OCI-LY1 (cell line): ENCODE results near the gene SCN3A.

Experiments
- H2AFZ ChIP-seq: fragments of 200-600 bp; sonication (generic), shearing (Covaris generic); 2 replicates; pipeline ENCODE4 v1.6.0; 2014; ENCODE audit warnings: antibody characterized with exemption, mild to moderate bottlenecking, low read length
- H3F3A ChIP-seq: fragments of 200-600 bp; sonication (generic), shearing (Covaris generic); 2 replicates; pipeline ENCODE4 v1.6.0; 2014; ENCODE audit warnings: mild to moderate bottlenecking, antibody characterized with exemption, low read length, moderate library complexity; ENCODE audit not compliant: insufficient read depth
- H3K27ac ChIP-seq: fragments of 200-600 bp; sonication (generic); 2 replicates; pipeline ENCODE4 v1.5.1; 2014; ENCODE audit warnings: low read length, mixed run types, mild to moderate bottlenecking, low read depth; ENCODE audit not compliant: poor library complexity, severe bottlenecking
- H3K27me3 ChIP-seq: fragments of 200-600 bp; sonication (generic); 2 replicates; pipeline ENCODE4 v1.6.0; 2014; ENCODE audit warnings: antibody characterized with exemption, mild to moderate bottlenecking, low read length, moderate library complexity; ENCODE audit not compliant: insufficient read depth
- H3K36me3 ChIP-seq: fragments of 200-600 bp; sonication (generic); 2 replicates; pipeline ENCODE4 v1.6.1; 2014; ENCODE audit warnings: mild to moderate bottlenecking, antibody characterized with exemption, low read length, moderate library complexity, mixed read lengths; ENCODE audit not compliant: insufficient read depth
- H3K4me1 ChIP-seq: fragments of 200-600 bp; sonication (generic); 2 replicates; pipeline ENCODE4 v1.5.1; 2014; ENCODE audit warnings: mild to moderate bottlenecking, low read length, moderate library complexity; ENCODE audit not compliant: insufficient read depth, severe bottlenecking
- H3K4me2 ChIP-seq: fragments of 200-600 bp; sonication (generic), shearing (Covaris generic); 2 replicates; pipeline ENCODE4 v1.6.1; 2014; ENCODE audit warnings: low read length
- H3K4me3 ChIP-seq: fragments of 200-600 bp; sonication (generic); 2 replicates; pipeline ENCODE4 v1.5.1; 2014; ENCODE audit warnings: low read length, low read depth, mild to moderate bottlenecking, mixed read lengths; ENCODE audit not compliant: poor library complexity, severe bottlenecking
- H3K79me2 ChIP-seq: fragments of 200-600 bp; shearing (Covaris generic); 2 replicates; pipeline ENCODE4 v1.6.1; 2016; ENCODE audit warnings: mixed run types, low read length, mixed read lengths; ENCODE audit not compliant: insufficient read depth
- H3K9ac ChIP-seq: fragments of 200-600 bp; sonication (generic), shearing (Covaris generic); 2 replicates; pipeline ENCODE4 v1.6.1; 2014; ENCODE audit warnings: mild to moderate bottlenecking, low read length, mixed read lengths
- H3K9me2 ChIP-seq: fragments of 200-600 bp; sonication (generic), shearing (Covaris generic); 2 replicates; pipeline ENCODE4 v1.6.1; 2014; ENCODE audit warnings: low read depth, mild to moderate bottlenecking, low read length, mixed read lengths
- H3K9me3 ChIP-seq: fragments of 200-600 bp; shearing (Covaris generic); 2 replicates; pipeline ENCODE4 v1.6.1; 2014; ENCODE audit warnings: low read length, mixed read lengths
- H4K20me1 ChIP-seq: fragments of 200-600 bp; sonication (generic), shearing (Covaris generic); 2 replicates; pipeline ENCODE4 v1.6.0; 2016; ENCODE audit warnings: mild to moderate bottlenecking, low read length; ENCODE audit not compliant: insufficient read depth
- EZH2 ChIP-seq: fragments of 200-600 bp; sonication (generic), shearing (Covaris generic); IDR thresholded peaks from 2 replicates; pipeline ENCODE4 v1.8.0; 2017; ENCODE audit warnings: borderline replicate concordance, mixed run types, mild to moderate bottlenecking, antibody characterized with exemption, low read length, moderate library complexity, mixed read lengths
- TF ChIP-seq, protein P1 (sequence below): fragments of 200-600 bp; sonication (generic), shearing (Covaris generic); IDR thresholded peaks from 2 replicates; pipeline ENCODE4 v1.5.1; 2017; ENCODE audit warnings: mild to moderate bottlenecking, antibody characterized with exemption, low read length, moderate library complexity, mixed read lengths

Gene SCN3A

DNA sequence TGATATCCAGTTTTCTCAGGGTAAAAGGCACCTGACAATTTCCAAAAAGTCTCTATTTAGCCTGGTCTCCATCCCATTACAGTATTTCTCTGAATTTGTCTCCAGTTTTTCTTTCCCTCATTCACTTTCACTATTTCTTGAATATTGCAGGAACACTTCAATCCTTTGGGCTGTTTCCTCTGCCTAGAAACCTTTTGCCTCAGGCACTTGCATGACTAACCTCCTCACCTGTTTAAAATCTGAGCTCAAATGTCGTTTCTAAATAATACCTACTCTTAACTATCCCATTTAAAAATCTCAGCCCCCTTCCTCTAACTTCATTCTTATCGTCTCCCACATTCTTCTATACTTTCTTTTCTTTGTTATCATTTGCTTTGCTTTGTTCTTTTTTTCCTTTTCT lies 44.4 kb upstream of the SCN3A start:
- Histone ChIP-seq H3K9me2 (no peaks in the 10 kb centered on the region), H3K4me2 (no peak overlapping the region)

DNA sequence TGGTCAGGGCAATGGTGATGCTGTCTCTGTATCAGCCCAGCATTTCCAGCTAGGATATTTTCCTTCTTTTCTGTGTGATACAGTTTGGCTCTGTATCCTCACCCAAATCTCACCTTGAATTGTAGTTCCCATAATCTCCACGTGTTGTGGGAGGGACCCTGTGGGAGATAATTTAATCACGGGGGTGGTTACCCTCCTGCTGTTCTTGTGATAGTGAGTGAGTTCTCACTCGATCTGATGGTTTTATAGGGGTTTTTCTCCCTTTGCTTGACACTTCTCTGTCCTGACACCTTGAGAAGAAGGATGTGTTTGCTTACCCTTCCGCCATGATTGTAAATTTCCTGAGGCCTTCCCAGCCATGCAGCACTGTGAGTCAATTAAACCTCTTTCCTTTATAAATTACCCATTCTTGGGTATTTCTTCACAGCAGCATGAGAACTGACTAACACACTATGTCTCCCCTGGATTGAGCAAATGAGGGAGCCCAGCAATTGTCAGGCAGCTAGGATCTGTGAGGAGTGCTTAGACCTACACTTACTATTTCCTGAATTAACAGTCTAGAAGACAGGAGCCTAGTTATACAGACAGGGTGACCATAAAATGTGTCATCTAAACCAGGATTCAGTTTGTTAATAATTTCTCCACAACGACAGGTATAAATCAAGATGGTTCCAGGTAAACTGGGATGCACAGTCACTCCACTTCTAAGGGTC lies 41.4 kb upstream of the SCN3A start:
- no peak overlapping the region for H3K4me2 ChIP-seq
- no peaks in the 10 kb centered on the region for H3K9me2 ChIP-seq
- TF ChIP-seq EZH2: no peak
- TF ChIP-seq, protein P1, sequence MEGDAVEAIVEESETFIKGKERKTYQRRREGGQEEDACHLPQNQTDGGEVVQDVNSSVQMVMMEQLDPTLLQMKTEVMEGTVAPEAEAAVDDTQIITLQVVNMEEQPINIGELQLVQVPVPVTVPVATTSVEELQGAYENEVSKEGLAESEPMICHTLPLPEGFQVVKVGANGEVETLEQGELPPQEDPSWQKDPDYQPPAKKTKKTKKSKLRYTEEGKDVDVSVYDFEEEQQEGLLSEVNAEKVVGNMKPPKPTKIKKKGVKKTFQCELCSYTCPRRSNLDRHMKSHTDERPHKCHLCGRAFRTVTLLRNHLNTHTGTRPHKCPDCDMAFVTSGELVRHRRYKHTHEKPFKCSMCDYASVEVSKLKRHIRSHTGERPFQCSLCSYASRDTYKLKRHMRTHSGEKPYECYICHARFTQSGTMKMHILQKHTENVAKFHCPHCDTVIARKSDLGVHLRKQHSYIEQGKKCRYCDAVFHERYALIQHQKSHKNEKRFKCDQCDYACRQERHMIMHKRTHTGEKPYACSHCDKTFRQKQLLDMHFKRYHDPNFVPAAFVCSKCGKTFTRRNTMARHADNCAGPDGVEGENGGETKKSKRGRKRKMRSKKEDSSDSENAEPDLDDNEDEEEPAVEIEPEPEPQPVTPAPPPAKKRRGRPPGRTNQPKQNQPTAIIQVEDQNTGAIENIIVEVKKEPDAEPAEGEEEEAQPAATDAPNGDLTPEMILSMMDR: no peak
- no peaks in the 10 kb centered on the region for H3F3A ChIP-seq
- peaks cover 4% of the 10 kb centered on the region for H3K4me1 ChIP-seq
- no peaks in the 10 kb centered on the region for H3K79me2 ChIP-seq
- no peak overlapping the region for H3K9ac ChIP-seq
- no peaks in the 10 kb centered on the region for H3K9me3 ChIP-seq
- no peak overlapping the region for H3K4me3 ChIP-seq
- no peaks in the 10 kb centered on the region for H4K20me1 ChIP-seq
- H3K36me3 ChIP-seq: no peaks in the 10 kb centered on the region
- no peak overlapping the region for H3K27ac ChIP-seq
- H3K27me3 ChIP-seq: no peaks in the 10 kb centered on the region
- H2AFZ ChIP-seq: no peak overlapping the region

More for the DNA sequence above, 44.4 kb upstream of the SCN3A start:
- Histone ChIP-seq H3K4me1 (peaks cover 4% of the 10 kb centered on the region), H3F3A (no peaks in the 10 kb centered on the region), H2AFZ (no peak overlapping the region), H3K27ac (no peak overlapping the region), H3K79me2 (no peaks in the 10 kb centered on the region), H3K9ac (no peak overlapping the region), H3K36me3 (no peaks in the 10 kb centered on the region), H3K27me3 (no peaks in the 10 kb centered on the region), H4K20me1 (no peaks in the 10 kb centered on the region), H3K9me3 (no peaks in the 10 kb centered on the region), H3K4me3 (no peak overlapping the region)
- no peak for TF ChIP-seq EZH2
- TF ChIP-seq, protein P1: no peak

- Histone ChIP-seq H3K79me2 (no peaks in the 10 kb centered on the region), H3K4me3 (no peak overlapping the region), H3K4me1 (peaks cover 3% of the 10 kb centered on the region), H3K4me2 (no peak overlapping the region), H3K9ac (no peak overlapping the region), H3K27me3 (no peaks in the 10 kb centered on the region), H4K20me1 (no peaks in the 10 kb centered on the region), H3K9me3 (no peaks in the 10 kb centered on the region), H3F3A (no peaks in the 10 kb centered on the region), H3K27ac (no peak overlapping the region), H3K9me2 (no peaks in the 10 kb centered on the region), H2AFZ (no peak overlapping the region), H3K36me3 (no peaks in the 10 kb centered on the region)
- no peak for TF ChIP-seq EZH2
- TF ChIP-seq, protein P1: no peak
Observed at GRCh38 chr2:165240916-165241315, 37.1 kb upstream of the SCN3A start.
